ENCODE data around the gene PXK. TPM values are rescaled to one million over a fixed set of nuclear protein-coding genes. Genes with fewer than 3 reads are reported as not detected.
"Not testable (repeated sequence)": the region's sequence is repeated elsewhere in the genome, so short reads cannot be mapped to it uniquely, and the experiment has no call there.

The PXK gene
- total RNA-seq, 2 experiments from 2014 or later, result 22.2 to 24.0 TPM

DNA sequence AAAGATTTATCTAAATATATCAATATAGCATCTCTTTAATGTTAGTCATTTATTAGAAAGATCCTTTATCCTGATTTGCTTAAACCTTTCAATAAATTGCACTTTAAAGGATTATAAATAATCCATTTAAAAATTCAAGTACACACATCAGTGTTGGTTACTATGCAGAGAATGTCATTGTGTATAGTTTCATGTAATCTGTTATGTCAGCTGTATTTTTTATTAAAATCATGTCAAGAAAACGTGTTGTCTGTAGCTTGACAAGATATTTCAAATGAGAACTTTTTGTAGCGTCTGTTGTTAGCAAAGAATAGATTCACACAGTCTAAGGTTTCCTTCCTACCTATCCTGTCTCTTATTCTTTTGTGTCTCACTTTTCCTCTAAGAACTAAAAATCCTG lies 93.1 kb downstream of the PXK start:
- DNase-seq, result no peak
- no peaks in the 10 kb centered on the region for H3K9me3 Mint-ChIP-seq
- no peak overlapping the region for H3K4me3 Mint-ChIP-seq
- H3K27me3 Mint-ChIP-seq, result no peaks in the 10 kb centered on the region
- no peaks in the 10 kb centered on the region for H3K4me1 Mint-ChIP-seq
- peaks cover 5% of the 10 kb centered on the region for H3K36me3 Mint-ChIP-seq
- H3K27ac Mint-ChIP-seq, result peak overlapping the region; percentile 45

GRCh38 chr3:58427661-58428361 lies 95.1 kb downstream of the PXK start:
- no peak for DNase-seq
- Mint-ChIP-seq H3K4me1 (peaks cover 10% of the 10 kb centered on the region), H3K27ac (no peak overlapping the region), H3K9me3 (no peaks in the 10 kb centered on the region), H3K4me3 (no peak overlapping the region), H3K27me3 (no peaks in the 10 kb centered on the region), H3K36me3 (peaks cover 4% of the 10 kb centered on the region)

DNA sequence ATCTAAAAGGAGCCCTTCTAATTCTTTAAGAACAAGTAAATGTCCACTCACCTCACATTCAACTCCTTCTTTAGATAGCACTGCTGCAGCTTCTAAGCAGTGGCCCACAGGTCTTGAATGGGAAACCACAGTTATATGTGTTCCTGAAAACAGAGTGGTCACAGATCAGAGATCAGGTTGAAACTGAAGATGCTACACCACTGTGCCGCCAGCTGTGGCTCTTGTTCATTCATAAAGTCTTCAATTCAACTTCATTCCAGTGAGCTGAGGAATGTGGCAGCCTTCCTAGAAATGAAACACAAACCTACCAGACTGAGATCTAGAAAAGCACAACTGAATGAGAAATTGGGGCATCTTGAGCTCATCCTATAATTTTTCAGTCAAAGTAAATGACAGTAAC lies 97.0 kb downstream of the PXK start:
- Mint-ChIP-seq H3K4me1 (peaks cover 23% of the 10 kb centered on the region), H3K9me3 (peaks cover 1% of the 10 kb centered on the region), H3K36me3 (peaks cover 6% of the 10 kb centered on the region), H3K27me3 (no peaks in the 10 kb centered on the region), H3K27ac (no peak overlapping the region), H3K4me3 (no peak overlapping the region)
- no peak for DNase-seq

DNA sequence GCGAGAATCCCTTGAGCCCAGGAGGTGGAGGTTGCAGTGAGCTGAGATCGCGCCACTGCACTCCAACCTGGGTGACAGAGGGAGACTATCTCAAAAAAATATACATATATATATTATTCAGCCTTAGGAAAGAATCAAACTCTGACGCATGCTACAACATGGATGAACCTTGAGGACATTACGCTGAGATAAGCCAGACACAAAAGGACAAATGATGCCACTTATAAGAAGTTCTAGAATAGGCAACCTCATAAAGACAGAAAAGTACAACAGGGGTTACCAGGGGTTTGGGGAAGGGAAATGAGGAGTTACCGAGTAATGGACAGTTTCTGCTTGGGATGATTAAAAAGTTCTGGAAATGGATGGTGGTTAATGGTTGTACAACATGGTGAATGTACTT lies 100.2 kb downstream of the PXK start:
- no peaks in the 10 kb centered on the region for H3K27me3 Mint-ChIP-seq
- H3K4me3 Mint-ChIP-seq, result peak overlapping the region; percentile 94
- peak overlapping the region; percentile 93 for H3K27ac Mint-ChIP-seq
- peaks cover 1% of the 10 kb centered on the region for H3K9me3 Mint-ChIP-seq
- peaks cover 23% of the 10 kb centered on the region for H3K4me1 Mint-ChIP-seq
- DNase-seq, result no peak
- peaks cover 6% of the 10 kb centered on the region for H3K36me3 Mint-ChIP-seq

DNA sequence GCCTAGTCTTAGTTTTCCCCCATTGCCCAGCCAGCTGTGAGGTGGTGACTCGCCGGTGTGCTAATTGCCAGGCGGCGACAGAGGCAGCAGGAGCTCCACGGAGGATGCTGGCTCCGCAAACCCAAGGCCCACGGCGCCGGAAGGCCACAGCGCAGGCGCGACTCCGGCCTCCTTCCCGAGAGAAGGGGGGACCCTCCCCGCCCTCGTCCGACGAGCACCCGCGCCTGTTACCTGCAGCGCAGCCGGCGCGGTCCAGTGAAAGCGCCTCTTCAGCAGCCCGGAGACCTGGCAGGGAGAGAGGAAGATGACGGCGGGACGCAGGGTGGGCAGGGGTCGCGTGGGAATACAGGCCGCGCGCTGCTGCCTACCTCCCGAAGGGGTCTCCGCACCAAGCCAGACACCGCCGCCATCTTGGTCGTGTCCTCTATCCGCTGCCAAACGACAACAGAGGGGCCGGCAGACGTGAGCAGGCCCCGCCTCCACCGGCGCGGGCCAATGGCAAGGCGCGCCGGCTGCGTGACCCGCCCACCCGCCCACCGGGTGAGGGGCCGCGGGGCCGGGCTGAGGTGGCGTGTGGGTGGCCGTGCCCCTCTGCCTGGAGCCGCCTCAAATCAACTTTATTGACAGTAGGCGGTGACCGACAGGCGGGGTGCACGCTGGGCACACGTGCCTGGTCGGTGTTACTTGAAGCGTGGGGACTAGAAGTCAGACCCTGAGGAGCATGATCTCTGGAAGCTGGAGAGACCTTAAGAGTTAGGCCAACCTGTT lies 100.9 kb downstream of the PXK start, which contains the start of gene PDHB:
PDHB (minus strand) TSS at position 433 of the 768 bp plus-strand sequence; CDS start at position 410, 23 bp downstream.
- Mint-ChIP-seq H3K27ac (peak within 1 kb of the TSS; percentile 93), H3K4me1 (peaks cover 23% of the 10 kb centered on the region), H3K36me3 (peaks cover 6% of the 10 kb centered on the region), H3K27me3 (no peaks in the 10 kb centered on the region), H3K9me3 (peaks cover 1% of the 10 kb centered on the region), H3K4me3 (peak within 1 kb of the TSS; percentile 94)
- peak; percentile 91 for DNase-seq

- Mint-ChIP-seq H3K9me3 (peaks cover 1% of the 10 kb centered on the region), H3K27me3 (no peaks in the 10 kb centered on the region), H3K4me1 (peaks cover 23% of the 10 kb centered on the region), H3K36me3 (peaks cover 6% of the 10 kb centered on the region), H3K4me3 (peak overlapping the region; percentile 65), H3K27ac (peak overlapping the region; percentile 77)
- DNase-seq, result no peak
These were observed 101.4 kb downstream of the PXK start for GRCh38 chr3:58434168-58434504.

GRCh38 chr3:58434511-58434910 lies 101.8 kb downstream of the PXK start:
- DNase-seq, result no peak
- Mint-ChIP-seq H3K9me3 (peaks cover 1% of the 10 kb centered on the region), H3K27me3 (no peaks in the 10 kb centered on the region), H3K4me1 (peaks cover 23% of the 10 kb centered on the region), H3K4me3 (peak overlapping the region; percentile 65), H3K27ac (peak overlapping the region; percentile 77), H3K36me3 (peaks cover 6% of the 10 kb centered on the region)

- Mint-ChIP-seq H3K4me3 (no peak overlapping the region), H3K36me3 (peaks cover 6% of the 10 kb centered on the region), H3K27ac (no peak overlapping the region), H3K27me3 (no peaks in the 10 kb centered on the region), H3K4me1 (peaks cover 23% of the 10 kb centered on the region), H3K9me3 (peaks cover 1% of the 10 kb centered on the region)
- no peak for DNase-seq
These were observed 102.3 kb downstream of the PXK start for GRCh38 chr3:58434990-58435389.

GRCh38 chr3:58437276-58437675 lies 104.6 kb downstream of the PXK start:
- not testable (repeated sequence) for H3K9me3 Mint-ChIP-seq, H3K27ac Mint-ChIP-seq, H3K27me3 Mint-ChIP-seq, H3K36me3 Mint-ChIP-seq, H3K4me3 Mint-ChIP-seq, DNase-seq
- H3K4me1 Mint-ChIP-seq, result peaks cover 15% of the 10 kb centered on the region

- DNase-seq, H3K27me3 Mint-ChIP-seq, H3K4me3 Mint-ChIP-seq, H3K9me3 Mint-ChIP-seq, H3K4me1 Mint-ChIP-seq, H3K27ac Mint-ChIP-seq, H3K36me3 Mint-ChIP-seq: not testable (repeated sequence)
These were observed 108.3 kb downstream of the PXK start for GRCh38 chr3:58440996-58441355.

- Mint-ChIP-seq H3K36me3 (no peaks in the 10 kb centered on the region), H3K4me3 (no peak overlapping the region), H3K27me3 (no peaks in the 10 kb centered on the region), H3K4me1 (no peaks in the 10 kb centered on the region), H3K27ac (no peak overlapping the region), H3K9me3 (no peaks in the 10 kb centered on the region)
- no peak for DNase-seq
These were observed 109.1 kb downstream of the PXK start for GRCh38 chr3:58441514-58442450.

- Mint-ChIP-seq H3K9me3 (peaks cover 19% of the 10 kb centered on the region), H3K36me3 (peaks cover 17% of the 10 kb centered on the region), H3K27me3 (no peaks in the 10 kb centered on the region), H3K27ac (no peak overlapping the region), H3K4me3 (no peak overlapping the region), H3K4me1 (peaks cover 2% of the 10 kb centered on the region)
- DNase-seq, result no peak
These were observed 119.5 kb downstream of the PXK start for GRCh38 chr3:58452176-58452575.

- Mint-ChIP-seq H3K27ac (no peak overlapping the region), H3K36me3 (peaks cover 14% of the 10 kb centered on the region), H3K4me1 (peaks cover 8% of the 10 kb centered on the region), H3K4me3 (no peak overlapping the region), H3K27me3 (peaks cover 3% of the 10 kb centered on the region), H3K9me3 (peaks cover 14% of the 10 kb centered on the region)
- no peak for DNase-seq
These were observed 126.5 kb downstream of the PXK start for GRCh38 chr3:58459160-58459559.

DNA sequence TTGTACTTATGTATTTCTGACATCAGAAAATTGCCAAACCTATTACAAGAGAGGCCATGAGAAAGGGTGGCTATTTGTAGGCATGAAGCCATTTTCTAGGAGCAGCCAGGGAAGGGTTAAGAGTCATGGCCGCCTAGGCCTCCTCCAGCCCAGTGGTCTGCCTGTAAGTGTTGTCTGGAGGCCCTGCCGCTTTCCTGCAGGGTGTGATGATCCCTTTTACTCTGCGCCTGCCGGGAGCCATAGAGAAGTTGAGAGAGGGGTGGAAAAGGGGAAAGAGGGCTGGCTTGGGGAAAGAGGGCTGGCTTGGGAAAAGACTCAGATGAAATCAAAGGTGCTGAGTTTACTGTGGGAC lies 130.1 kb downstream of the PXK start:
- Mint-ChIP-seq H3K4me3 (no peak overlapping the region), H3K27ac (no peak overlapping the region), H3K27me3 (peaks cover 7% of the 10 kb centered on the region), H3K9me3 (no peaks in the 10 kb centered on the region), H3K4me1 (peaks cover 8% of the 10 kb centered on the region), H3K36me3 (no peaks in the 10 kb centered on the region)
- no peak for DNase-seq

Data from activated naive CD8-positive, alpha-beta T cell treated with anti-CD3 and anti-CD28 coated beads for 36 hours (primary cell).